Neutrophil (primary cell): ENCODE data around the gene CREB3L2.

Experiments
- H3K27ac ChIP-seq: fragments of 200-600 bp; sonication (generic); 2 replicates; pipeline ENCODE4 v1.5.1; 2016; ENCODE audit warnings: mild to moderate bottlenecking, moderate library complexity
- H3K27me3 ChIP-seq: fragments of 200-600 bp; sonication (generic); 2 replicates; pipeline ENCODE4 v1.6.0; 2016; ENCODE audit warnings: mild to moderate bottlenecking
- H3K36me3 ChIP-seq: fragments of 200-600 bp; sonication (generic); 2 replicates; pipeline ENCODE4 v1.5.1; 2017
- H3K4me1 ChIP-seq, 2 experiments: fragments of 200-600 bp in 1 of 2; sonication (generic) in 1 of 2; 1 replicate in 1 of 2; 2 replicates in 1 of 2; pipeline versions ENCODE4 v1.5.1 to v1.6.1; 2013 to 2016; ENCODE audit warnings: low read depth in 1 of 2, low read length in 1 of 2, mild to moderate bottlenecking in 1 of 2, moderate library complexity in 1 of 2; ENCODE audit not compliant: control insufficient read depth in 1 of 2, insufficient read depth in 1 of 2
- H3K4me3 ChIP-seq, 2 experiments: fragments of 200-600 bp in 1 of 2; sonication (generic) in 1 of 2; 1 replicate in 1 of 2; 2 replicates in 1 of 2; pipeline ENCODE4 v1.5.1; 2013 to 2016; ENCODE audit warnings: low read depth in 1 of 2, low read length in 1 of 2, mild to moderate bottlenecking in 1 of 2, moderate library complexity in 1 of 2
- H3K9me3 ChIP-seq: fragments of 200-600 bp; sonication (generic); 2 replicates; pipeline ENCODE4 v1.5.1; 2016
- CTCF ChIP-seq: fragments of 200-600 bp; sonication (generic); IDR thresholded peaks from 2 replicates; pipeline ENCODE4 v1.5.1; 2016; ENCODE audit warnings: antibody characterized with exemption

CREB3L2 gene

GRCh38 chr7:138033241-138033640, 31.4 kb upstream of the CREB3L2 start:
- H3K4me3 ChIP-seq = no peak overlapping the region
- H3K27me3 ChIP-seq = no peaks in the 10 kb centered on the region
- H3K9me3 ChIP-seq = peaks cover 8% of the 10 kb centered on the region
- no peak for TF ChIP-seq CTCF
- H3K27ac ChIP-seq = no peak overlapping the region
- H3K36me3 ChIP-seq = no peaks in the 10 kb centered on the region
- H3K4me1 ChIP-seq = no peaks in the 10 kb centered on the region

GRCh38 chr7:138032770-138033169, 30.9 kb upstream of the CREB3L2 start:
- Histone ChIP-seq H3K36me3 (no peaks in the 10 kb centered on the region), H3K9me3 (peaks cover 8% of the 10 kb centered on the region), H3K4me3 (no peak overlapping the region), H3K4me1 (no peaks in the 10 kb centered on the region), H3K27ac (no peak overlapping the region), H3K27me3 (no peaks in the 10 kb centered on the region)
- no peak for TF ChIP-seq CTCF

- Histone ChIP-seq H3K9me3 (peaks cover 4% of the 10 kb centered on the region), H3K4me1 (no peaks in the 10 kb centered on the region), H3K27ac (no peak overlapping the region), H3K36me3 (no peaks in the 10 kb centered on the region), H3K27me3 (no peaks in the 10 kb centered on the region), H3K4me3 (no peak overlapping the region)
- no peak for TF ChIP-seq CTCF
Observed at GRCh38 chr7:138032186-138032585, 30.3 kb upstream of the CREB3L2 start.

GRCh38 chr7:138030679-138031351, 28.9 kb upstream of the CREB3L2 start:
- Histone ChIP-seq H3K4me3 (no peak overlapping the region), H3K4me1 (no peaks in the 10 kb centered on the region), H3K27ac (no peak overlapping the region), H3K27me3 (no peaks in the 10 kb centered on the region), H3K36me3 (no peaks in the 10 kb centered on the region), H3K9me3 (peaks cover 4% of the 10 kb centered on the region)
- TF ChIP-seq CTCF = no peak

GRCh38 chr7:138029941-138030340, 28.1 kb upstream of the CREB3L2 start:
- Histone ChIP-seq H3K4me1 (no peaks in the 10 kb centered on the region), H3K4me3 (no peak overlapping the region), H3K27me3 (no peaks in the 10 kb centered on the region), H3K36me3 (no peaks in the 10 kb centered on the region), H3K9me3 (no peaks in the 10 kb centered on the region), H3K27ac (no peak overlapping the region)
- no peak for TF ChIP-seq CTCF
